Fibroblast of lung (primary cell): ENCODE measurements around the gene PDE3A.

Experiments
- CTCF ChIP-seq, 2 donors: IDR thresholded peaks in 1 of 2; conservative IDR thresholded peaks in 1 of 2; 1 replicate in 1 of 2; 2 replicates in 1 of 2; pipeline ENCODE4 v1.5.1; 2011 to 2012; ENCODE audit warnings: low read length in 2 of 2, control low read depth in 1 of 2, inconsistent platforms in 1 of 2, low read depth in 1 of 2, mild to moderate bottlenecking in 1 of 2
- EZH2 ChIP-seq: IDR thresholded peaks from 2 replicates; pipeline ENCODE4 v1.5.1; 2012; ENCODE audit warnings: low read length, control low read depth, mild to moderate bottlenecking; ENCODE audit errors: missing control alignments

GRCh38 chr12:20423557-20423956 is 55.2 kb downstream of the PDE3A start:
- TF ChIP-seq CTCF (conservative IDR thresholded peaks at IDR 0.05 in 1 of 2, IDR thresholded peaks at IDR 0.05 in 1 of 2; ENCODE audit: low read depth in 1 of 2, low read length in 2 of 2), result no peak
- no peak for TF ChIP-seq EZH2
